Prostate gland (tissue), 2 donors: Measurements from ENCODE around the gene CELF2.

Experiments
- POLR2A ChIP-seq: fragments of 450-650 bp; IDR thresholded peaks from one replicate; pipeline ENCODE4 v1.6.1; 2016; ENCODE audit warnings: antibody characterized with exemption, mild to moderate bottlenecking
- TF ChIP-seq, protein P1 (sequence below), 4 experiments: fragments of 200-600 bp in 2 of 4; fragments of 450-650 bp in 2 of 4; sonication (generic) in 2 of 4; IDR thresholded peaks; 1 replicate in 3 of 4; 2 replicates in 1 of 4; pipeline ENCODE4 v1.5.1; 2016 to 2019; ENCODE audit warnings: antibody characterized with exemption in 4 of 4, mild to moderate bottlenecking in 2 of 4, moderate library complexity in 2 of 4

DNA sequence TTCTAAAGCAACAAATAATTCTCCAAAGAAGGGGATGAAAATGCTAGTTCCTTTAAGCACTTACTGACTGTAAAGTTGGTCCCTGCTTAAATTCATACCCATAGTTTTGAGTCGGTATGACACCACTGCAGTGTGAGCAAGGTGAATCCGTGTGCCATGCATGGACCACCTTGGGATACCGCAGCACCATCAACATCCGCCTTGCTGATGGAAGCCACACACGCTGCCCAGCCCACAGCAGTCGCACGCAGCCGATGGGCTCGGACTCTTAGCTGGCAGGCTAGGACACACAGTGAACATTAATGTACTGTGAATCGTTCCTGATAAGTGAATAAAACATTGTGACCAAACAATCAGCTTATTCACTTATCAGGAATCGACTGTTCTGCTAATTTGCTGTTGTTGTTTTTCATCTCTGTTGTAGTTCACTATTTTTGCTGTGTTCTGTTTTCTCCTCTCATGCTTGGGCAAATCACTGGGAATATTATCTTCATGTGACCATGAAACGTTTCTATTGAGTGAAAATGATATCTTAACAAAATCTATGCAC lies 318.3 kb downstream of the CELF2 start:
- TF ChIP-seq, protein P1, sequence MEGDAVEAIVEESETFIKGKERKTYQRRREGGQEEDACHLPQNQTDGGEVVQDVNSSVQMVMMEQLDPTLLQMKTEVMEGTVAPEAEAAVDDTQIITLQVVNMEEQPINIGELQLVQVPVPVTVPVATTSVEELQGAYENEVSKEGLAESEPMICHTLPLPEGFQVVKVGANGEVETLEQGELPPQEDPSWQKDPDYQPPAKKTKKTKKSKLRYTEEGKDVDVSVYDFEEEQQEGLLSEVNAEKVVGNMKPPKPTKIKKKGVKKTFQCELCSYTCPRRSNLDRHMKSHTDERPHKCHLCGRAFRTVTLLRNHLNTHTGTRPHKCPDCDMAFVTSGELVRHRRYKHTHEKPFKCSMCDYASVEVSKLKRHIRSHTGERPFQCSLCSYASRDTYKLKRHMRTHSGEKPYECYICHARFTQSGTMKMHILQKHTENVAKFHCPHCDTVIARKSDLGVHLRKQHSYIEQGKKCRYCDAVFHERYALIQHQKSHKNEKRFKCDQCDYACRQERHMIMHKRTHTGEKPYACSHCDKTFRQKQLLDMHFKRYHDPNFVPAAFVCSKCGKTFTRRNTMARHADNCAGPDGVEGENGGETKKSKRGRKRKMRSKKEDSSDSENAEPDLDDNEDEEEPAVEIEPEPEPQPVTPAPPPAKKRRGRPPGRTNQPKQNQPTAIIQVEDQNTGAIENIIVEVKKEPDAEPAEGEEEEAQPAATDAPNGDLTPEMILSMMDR (IDR thresholded peaks at IDR 0.05) = no peak
- TF ChIP-seq POLR2A = no peak
